AG10803 (cell line): Measurements from ENCODE around the gene TSPAN14.

Source experiments
- DNase-seq: peaks from one replicate; pipeline ENCODE4 v3.0.0; 2010; ENCODE audit warnings: low read depth
- H3K4me3 ChIP-seq: 2 replicates; pipeline ENCODE4 v1.5.1; 2011; ENCODE audit warnings: mild to moderate bottlenecking, low read length, control low read depth
- TF ChIP-seq, protein P1 (sequence below): conservative IDR thresholded peaks from 2 replicates; pipeline ENCODE4 v1.5.1; 2011; ENCODE audit warnings: mild to moderate bottlenecking, low read length, control low read depth, inconsistent platforms

TSPAN14 gene

DNA sequence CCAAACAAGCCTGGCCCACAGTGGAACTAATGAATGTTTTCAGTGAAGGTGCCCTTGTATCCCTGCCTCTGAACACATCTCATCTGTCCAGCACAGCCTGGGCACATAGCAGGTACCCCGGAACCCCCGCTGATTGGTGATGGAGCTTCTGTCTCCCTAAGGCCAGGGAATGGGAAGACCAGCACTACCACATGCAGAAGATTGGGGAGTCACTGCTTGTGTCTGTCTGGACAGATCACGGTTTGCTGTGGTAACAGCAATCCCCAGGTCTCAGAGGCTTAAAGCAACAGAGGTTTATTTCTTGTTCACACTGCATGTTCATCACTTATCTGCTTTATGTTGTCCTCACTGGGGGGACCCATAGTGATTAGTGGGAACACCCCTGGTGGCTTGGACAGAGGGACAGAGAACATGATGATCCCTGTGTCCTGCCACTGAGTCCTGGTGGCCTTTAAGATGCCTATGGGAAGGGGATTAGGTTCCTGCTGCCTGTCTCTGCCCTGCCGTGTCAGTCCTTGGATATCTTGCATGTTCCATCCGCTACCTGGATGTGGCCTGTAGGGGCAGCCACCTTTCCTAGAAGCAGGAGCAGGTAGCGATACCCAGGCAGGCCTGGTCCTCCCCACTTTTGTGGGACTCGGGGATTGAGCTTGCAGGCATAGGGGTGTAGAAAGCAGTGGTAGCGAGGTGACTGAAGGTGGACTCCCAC, 3.6 kb downstream of the TSPAN14 start:
- DNase-seq, result no peak
- H3K4me3 ChIP-seq, result no peak overlapping the region
- TF ChIP-seq, protein P1, sequence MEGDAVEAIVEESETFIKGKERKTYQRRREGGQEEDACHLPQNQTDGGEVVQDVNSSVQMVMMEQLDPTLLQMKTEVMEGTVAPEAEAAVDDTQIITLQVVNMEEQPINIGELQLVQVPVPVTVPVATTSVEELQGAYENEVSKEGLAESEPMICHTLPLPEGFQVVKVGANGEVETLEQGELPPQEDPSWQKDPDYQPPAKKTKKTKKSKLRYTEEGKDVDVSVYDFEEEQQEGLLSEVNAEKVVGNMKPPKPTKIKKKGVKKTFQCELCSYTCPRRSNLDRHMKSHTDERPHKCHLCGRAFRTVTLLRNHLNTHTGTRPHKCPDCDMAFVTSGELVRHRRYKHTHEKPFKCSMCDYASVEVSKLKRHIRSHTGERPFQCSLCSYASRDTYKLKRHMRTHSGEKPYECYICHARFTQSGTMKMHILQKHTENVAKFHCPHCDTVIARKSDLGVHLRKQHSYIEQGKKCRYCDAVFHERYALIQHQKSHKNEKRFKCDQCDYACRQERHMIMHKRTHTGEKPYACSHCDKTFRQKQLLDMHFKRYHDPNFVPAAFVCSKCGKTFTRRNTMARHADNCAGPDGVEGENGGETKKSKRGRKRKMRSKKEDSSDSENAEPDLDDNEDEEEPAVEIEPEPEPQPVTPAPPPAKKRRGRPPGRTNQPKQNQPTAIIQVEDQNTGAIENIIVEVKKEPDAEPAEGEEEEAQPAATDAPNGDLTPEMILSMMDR, result no peak

DNA sequence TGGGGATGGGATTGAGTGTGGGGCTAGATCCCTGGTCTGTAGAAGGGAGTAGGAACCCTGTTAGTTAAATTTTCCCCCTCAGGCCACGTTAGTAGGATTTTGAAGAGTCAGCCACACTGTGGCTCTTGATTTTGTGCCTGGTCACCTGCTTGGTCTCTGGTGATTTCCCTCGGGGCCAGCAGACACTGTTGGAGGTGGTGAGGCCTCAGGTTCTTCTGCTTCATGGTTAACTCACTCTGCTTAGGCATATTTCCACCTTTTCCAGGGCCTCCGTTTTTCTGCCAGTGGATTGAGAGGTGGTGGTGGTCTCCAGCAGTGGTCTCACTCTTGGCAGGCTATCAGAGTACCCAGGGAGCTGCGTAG, 4.1 kb downstream of the TSPAN14 start:
- TF ChIP-seq, protein P1, result no peak
- DNase-seq, result no peak
- no peak overlapping the region for H3K4me3 ChIP-seq

DNA sequence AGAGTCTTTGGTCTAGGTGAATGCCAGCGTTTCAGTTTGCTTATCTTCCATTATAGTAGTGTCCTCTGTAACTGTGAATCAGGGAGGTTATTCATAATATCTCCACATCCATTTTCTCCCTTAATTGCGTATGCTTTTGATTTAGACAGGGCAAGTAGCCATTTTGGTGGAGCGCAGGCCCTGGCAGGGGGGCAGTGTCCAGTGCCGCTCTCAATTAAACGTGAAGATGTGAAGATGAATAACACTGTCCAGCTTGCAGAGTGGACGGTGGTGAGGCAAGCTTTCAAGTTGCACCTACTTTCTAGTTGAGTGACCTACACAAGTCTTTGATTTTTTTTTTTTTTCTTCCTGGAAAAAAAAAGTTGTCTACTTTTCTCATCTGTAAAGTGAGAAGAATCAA, 4.5 kb downstream of the TSPAN14 start:
- H3K4me3 ChIP-seq, result no peak overlapping the region
- peak; percentile 29 for DNase-seq
- TF ChIP-seq, protein P1, result no peak

DNA sequence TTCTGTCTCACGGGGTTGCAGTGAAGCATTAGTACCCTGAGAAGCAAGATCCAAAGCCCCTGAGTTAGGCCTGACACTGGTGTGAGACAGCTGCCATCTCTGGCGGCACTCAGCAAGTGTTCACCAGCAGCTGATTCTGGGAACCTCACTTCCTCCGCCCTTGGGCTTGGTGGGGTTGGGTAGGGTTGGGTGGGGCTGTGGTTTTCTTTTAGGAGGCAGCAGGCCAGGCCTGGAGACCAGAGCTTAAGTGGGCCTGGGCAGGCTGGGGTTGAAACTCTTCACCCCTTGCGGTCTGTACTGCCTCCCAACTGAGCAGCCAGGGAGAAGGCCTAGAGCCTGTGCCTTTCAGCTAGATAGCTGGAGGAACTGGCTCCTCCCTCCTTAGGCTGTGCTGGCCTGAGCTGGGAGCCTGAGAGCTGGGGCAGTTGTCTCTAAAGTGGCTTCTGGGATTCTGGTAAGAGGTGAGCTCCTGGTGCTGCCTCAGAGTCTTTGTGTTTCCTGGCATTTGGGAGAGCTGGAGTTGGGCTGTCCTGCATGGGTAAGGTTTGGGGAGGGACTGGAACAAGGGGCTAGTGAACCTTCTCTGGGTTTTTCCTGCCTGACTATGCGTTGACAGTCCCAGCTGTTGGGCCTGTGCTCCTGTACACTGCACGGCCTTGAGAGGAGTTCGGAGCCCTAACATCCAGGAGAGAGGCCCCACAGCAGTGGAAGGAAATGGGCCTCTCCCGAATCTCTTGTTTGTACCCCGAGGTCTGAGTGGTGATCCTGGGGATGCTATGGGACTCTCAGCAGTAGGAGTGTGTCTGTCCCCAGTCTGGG, 5.1 kb downstream of the TSPAN14 start:
- peak; percentile 93 for DNase-seq
- TF ChIP-seq, protein P1, result peak; percentile 28
- peak overlapping the region; percentile 30 for H3K4me3 ChIP-seq

DNA sequence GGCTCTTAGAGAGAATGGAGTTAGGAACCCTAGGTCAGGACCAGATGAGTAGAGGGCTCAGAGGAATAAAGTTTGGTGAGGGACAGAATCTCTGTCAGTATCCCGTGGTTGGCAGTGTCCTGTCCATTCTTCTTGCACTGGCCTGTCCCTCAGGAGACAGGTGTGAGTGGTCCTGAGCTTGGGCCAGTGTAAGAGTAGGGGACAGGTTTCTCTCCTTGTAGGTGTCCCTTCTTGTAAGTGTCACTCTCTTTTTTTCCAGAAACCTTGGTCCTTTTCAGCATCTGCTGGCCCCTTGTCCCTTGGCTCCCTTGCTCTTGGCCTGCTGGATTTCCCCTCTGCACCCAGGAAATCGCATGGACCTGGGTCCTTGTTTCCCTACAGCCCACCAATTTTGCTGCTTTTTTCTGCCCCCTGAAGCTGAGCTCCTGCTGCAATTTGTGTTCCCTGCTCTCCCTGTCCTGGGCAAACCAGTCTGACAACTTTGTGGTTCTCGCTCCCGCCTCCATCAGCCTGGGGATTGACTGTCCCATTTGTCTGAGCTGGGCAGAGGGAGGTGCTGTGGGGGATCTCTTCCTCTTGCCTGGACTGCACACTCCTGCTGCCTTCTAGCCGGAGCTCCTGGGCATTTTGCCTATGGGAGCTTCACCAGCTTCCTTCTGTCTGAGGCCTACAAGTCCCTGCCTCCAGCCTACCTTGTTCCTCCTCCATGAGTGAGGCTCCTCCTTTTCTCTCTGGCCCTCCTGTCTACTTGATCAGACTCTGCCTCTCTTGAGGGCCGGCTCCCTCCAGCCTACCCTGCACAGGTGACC, 6.5 kb downstream of the TSPAN14 start:
- peak; percentile 69 for DNase-seq
- TF ChIP-seq, protein P1, result no peak
- no peak overlapping the region for H3K4me3 ChIP-seq

DNA sequence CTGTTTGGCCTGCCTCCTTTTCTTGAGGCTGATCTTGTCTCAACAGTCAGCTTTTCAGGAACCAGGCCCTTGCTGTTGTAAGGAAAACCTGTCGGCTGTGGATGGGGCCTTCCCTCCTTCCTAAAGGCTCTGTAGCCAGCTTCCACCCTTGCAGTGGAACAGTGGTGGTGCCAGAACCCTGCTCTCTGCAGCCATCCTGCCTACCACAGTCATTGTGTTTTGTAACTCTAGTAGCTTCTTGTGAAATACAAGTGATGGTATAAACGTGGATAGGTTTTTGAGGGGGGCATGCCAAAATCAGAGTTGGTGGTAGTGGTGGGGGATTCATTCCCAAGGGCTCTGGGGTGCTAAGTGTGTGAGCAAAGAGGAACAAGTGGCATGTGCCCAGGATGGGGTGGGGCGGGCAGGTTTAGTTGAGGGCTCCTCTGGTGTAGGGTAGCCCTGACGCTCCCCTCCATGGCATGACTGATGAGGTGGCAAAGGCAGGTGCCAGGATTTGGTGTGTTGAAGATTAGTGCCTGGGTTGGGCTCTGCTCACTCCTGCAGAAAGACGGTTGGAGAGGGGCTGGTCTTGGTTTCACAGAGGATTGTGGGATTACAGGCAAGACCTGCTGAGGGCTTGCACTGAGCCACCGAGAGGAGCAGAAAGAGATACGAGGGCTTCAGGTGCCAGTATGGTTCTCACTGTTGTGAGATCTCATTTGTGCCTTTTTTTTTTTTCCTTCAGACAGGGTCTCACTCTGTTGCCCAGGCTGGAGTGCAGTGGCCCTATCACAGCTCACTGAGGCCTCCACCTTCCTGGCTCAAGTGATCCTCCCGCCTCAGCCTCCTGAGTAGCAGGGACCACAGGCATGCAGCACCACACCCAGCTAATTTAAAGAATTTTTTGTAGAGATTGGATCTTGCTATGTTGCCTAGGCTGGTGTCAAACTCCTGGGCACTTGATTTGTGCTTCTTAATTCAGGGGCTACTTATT, 7.4 kb downstream of the TSPAN14 start:
- peak; percentile 67 for DNase-seq
- H3K4me3 ChIP-seq, result no peak overlapping the region
- TF ChIP-seq, protein P1, result no peak
